Caki2 (cell line): Measurements from ENCODE around the gene PTPRM. TPM values are rescaled to one million over a fixed set of nuclear protein-coding genes. Genes with fewer than 3 reads are reported as not detected.

Experiments
- DNase-seq: peaks from one replicate; pipeline ENCODE4 v3.0.0-alpha.2; 2015; ENCODE audit warnings: low read depth
- in situ Hi-C: cut with HindIII; loops from 2 replicates; pipeline ENCODE4 v1.10.0; 2016; ENCODE audit warnings: low sequenced_read_pairs, low pct_unique_long_range_greater_than_20kb, mixed read lengths
- total RNA-seq: library from RNA; depleted of rRNA; stranded (reverse); fragments of >200 nt; shearing (Covaris generic); gene quantifications from 2 replicates; pipeline ENCODE4 v1.2.3, GENCODE V29; 2014; ENCODE audit warnings: low replicate concordance

The PTPRM gene
- total RNA-seq, 1 experiment from 2014 or later = 29.1 TPM

DNA sequence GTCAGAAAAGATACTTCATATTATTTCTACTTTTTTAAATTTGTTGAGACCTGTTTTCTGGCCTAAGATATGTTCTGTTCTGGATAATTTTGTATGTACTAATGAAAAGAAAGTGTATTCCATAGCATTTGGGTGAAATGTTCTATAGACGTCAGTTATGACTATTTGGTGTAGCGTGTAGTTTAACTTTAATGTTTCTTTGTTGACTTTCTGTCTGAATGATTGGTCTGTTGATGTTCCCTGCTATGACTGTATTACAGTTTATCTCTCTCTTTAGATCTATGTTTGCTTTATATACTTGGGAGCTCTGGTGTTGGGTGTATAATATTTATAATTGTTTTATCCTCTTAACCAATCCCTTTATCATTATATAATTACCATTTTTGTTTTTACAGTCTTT lies 352.4 kb downstream of the PTPRM start:
- no peak for DNase-seq
- in situ Hi-C loops = no loop called here

DNA sequence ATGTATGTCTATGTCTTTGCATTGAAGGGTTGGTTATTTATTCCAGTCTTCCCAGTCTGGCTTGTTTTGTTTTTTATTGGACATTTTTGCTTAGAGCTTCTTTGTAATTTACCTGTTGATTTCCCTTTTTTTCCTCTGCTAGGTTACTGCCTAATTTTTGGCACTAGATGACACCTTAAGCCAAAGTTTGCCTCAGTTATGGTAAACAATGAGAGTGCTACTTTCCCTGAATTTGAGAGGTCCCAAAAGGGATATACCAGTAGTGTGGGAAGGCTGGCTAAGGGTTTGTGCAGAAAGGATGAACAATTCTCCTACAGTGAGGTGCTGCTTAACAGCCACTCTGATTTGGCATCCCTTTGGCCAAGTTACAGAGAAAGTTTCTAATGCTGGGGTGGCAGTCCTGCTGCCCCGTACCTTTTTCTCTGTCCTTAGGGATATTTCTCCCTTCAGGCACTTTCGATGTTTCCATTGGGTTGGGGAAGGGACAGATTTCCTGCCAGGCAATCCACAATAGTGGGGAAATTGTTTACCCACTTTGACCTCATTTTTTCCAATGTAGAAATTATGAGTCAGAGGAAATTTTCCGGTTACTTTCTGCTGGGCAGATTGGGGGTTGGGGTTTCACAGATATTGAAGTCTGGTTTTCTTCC lies 354.9 kb downstream of the PTPRM start:
- in situ Hi-C loops = no loop called here
- peak; percentile 18 for DNase-seq

DNA sequence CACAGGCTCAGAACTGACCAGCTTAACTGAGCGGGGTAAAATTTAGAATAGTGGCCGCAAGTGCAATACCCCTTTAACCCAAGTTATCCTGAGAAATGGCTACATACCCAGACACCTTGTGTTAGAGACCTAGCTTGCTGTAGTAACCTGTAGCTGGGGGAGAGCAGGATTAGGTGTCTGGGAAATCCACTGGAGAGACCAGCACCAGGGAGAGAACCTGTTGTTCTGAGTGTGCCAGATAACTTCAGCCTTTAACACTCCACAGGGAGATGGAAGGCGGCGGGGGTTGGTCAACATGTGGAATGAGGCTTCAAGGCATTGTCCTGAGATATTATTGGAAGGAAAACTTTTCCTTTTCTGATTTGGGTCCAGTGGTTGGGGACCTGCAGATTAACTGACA lies 356.0 kb downstream of the PTPRM start:
- DNase-seq = no peak
- in situ Hi-C loops = no loop called here

DNA sequence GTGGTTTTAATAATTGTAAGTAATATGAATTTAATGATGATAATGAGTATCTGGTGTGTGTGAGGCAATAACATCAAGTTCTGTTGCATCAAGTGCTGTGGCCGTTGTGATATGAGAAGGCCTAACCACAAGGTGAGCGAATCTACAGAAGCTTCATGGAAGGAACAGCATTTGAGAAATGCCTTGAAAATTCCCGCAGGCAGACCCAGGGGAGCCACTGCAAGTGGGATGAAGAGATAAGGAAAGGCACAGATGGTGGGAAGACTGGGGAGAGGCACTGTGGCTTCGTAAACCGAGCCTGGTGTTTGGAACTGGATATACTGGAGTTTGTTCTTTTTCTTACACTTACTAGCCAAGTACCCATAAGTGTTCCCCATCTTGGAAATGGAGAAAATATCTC lies 357.5 kb downstream of the PTPRM start:
- in situ Hi-C loops = no loop called here
- DNase-seq = no peak

DNA sequence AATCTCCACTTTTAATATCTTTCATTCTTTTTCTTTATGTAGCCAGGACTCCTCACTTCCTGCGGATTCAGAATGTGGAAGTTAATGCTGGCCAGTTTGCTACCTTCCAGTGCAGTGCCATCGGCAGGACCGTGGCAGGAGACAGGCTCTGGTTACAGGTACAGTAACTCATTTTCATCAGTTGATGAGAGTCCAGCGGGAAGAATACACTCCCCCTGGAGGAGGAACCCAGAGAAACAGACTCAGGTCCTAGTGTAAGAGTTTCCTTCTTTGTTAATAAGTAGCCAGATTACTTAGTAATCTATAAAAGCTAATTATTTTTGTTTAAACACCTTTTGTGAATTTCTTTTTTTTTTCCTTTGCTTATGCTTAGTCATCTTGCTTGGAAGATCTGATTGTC lies 359.4 kb downstream of the PTPRM start:
- DNase-seq = peak; percentile 67
- in situ Hi-C loops = no loop called here

DNA sequence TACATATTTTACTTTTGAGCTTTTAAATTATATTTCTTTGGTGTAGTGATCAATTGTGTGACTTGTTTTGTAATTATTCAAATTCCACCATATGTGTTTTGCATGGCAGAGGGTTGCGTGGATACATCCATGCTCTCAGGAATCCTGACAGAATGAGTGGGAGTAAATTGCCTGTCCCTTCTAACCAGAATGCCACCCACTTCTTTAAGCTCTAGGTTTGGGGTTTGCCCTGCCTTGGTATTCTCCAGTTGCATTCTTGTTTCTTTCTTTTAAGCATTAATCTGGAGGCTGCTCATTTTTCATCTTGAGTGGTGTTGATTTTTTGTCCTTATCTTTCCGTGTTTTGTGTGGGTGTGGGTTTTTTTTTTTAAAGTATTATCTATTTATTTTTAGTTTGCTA lies 360.0 kb downstream of the PTPRM start:
- in situ Hi-C loops = no loop called here
- DNase-seq = peak; percentile 54

DNA sequence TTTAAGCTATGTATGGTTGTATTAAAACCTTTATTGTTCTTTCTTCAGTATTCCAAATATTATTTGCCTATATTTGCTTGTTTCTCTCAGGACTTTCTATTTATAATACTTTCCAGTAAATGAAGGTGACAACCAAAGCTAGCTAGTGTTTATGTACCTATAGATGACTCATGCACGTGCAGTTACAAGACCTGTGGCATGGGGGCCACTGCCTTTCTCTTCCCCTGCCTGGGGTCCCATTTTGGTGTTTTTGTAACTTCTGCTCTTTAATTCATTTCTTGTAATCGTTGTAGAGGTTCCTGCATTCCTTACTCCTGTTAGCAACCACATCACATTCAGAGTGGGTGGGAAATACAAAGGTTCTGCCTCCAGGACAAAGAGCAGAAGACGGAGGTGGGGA lies 364.6 kb downstream of the PTPRM start:
- no peak for DNase-seq
- in situ Hi-C loops = no loop called here

DNA sequence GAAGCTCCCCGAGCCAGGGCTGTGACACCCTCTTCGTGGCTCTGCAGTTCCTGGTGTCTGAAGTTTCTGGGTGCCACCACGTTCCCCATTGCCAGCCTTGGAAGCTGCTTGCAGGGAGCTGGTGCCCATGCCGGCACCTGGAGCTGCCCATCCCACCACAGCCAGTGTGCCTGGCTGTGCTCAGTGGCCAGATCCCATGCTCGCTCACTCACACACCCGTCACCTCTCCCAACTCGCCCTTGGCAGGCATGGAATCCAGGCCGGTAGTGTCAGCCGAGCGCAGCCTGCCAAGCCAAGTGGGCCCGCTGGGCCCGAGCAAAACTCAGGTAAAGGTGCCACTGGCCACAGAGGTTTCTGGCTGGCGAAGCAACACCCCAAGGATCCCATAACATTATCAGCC lies 370.2 kb downstream of the PTPRM start:
- DNase-seq = no peak
- in situ Hi-C loops = no loop called here

DNA sequence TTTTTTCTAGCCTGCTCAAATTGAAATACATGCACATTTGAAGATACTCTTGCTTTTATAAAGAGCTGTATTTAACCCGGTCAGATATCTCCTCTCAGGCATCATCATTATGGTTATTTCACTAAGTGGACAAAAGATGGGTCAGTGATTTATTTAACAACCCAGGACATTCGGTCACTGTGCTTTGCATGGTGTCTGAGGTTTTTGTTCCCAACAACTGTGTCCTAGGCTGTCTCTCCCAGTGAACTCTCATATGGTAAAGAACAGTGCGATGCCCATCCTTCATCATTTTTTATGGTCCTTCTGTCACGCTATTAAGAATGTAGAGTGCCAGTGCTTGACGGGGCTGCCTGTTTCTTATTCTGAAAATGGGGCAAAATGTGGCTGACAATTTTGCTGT lies 372.4 kb downstream of the PTPRM start:
- DNase-seq = no peak
- in situ Hi-C loops = no loop called here

DNA sequence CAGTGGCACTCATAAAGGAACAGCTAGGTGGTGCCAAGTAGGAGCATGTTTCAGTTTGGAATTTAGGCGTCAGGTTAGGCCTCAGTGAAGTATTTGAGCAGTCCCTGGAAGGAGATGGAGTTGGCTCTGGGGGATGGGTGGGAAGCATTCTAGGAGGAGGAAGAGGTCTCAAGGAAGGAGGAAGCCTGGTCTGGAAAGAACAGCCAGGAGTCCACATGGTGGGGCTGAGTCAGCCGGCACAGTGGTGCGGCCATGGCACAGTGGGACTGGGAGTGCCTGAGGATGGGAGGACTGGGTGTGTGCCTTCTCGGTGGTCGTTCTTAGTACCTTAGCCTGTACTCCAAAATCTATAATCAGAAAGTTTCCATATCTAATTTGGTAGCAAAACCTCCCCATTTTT lies 373.3 kb downstream of the PTPRM start:
- in situ Hi-C loops = no loop called here
- DNase-seq = no peak

DNA sequence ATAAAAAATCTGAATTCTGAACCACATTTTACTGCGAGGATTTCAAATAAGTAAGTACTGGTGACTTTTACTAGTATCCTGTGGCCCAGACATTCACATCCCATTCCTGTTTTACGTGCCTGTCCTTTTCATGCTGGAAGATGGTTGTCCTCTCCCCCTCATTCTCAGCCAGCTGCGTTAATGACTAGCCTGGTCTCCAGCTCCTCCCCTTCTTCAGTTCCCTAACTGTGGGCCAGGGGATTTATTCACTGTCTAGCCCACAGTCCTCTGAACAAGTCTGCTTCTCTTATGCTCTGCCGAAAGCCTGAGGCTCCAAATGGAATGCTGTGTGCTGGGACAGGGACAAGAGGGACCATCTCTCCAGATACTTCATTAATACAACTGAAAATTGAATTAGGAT lies 373.9 kb downstream of the PTPRM start:
- no peak for DNase-seq
- in situ Hi-C loops = no loop called here

DNA sequence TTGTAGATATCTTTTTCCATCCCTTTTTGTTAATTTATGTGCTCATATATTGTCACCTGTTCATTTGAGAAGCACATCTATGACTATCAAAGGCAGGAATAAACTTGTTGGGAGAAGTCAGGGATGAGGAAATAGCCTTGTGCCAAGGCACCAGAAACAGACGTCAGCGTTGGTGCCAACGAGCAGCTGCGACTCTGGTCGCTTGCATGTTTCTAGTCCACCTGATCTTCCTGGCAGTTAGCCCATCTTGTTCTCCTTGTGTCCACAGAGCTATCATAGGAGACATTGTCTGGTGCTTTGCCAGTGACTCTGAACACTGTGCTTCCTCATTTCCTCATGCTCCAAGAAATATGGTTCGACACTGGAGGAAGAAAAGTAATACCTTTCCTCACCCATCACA lies 374.4 kb downstream of the PTPRM start:
- no peak for DNase-seq
- in situ Hi-C loops = no loop called here

DNA sequence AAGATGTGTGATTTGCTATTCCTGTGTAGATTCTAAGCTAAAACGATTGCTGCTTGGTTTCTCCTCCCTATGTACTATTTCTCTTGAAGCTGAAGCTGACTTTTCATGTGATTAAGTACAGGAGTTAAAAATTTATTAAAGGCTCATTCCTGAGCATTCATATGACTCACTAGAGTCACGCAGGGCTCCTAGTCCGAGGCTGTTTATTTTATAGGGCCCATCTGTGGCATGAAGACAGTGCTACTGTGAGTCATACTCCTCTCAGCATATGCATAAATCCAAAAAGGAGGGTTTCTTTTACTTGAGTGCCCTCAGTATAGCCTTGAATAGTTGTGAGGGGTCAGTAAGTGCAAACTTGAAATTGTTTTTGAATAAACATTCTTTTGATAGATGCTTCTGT lies 378.8 kb downstream of the PTPRM start:
- peak; percentile 88 for DNase-seq
- in situ Hi-C loops = no loop called here

DNA sequence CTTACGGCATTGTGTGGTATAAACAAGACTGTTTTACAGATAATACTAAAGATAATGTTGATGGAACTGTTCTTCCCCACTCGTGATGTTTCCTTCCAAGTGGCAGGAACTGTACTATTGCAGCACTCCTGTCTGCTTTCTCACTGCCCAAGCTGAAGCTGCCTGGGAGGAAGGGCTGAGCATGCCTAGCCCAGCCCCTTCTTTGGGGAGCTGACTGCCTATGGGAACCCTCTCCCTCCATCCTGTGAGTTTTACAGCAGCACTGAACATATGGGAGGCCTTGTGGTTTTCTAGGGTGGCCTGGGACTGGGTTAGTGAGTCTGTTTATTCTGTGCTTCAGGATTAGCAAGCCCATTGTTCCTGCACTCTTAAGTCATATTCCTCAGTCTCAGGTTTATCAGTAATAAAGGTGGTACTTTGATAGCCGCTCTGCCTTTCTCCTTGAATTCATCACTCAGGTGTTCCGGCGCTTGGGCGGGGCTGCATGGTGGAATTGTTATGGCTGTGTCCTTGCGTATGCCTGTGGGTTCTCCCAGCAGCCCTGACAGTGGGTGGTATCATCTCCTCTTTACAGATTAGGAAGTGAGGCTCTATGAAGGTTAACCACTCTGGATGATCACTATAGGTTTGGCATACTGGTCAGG lies 379.7 kb downstream of the PTPRM start:
- DNase-seq = peak; percentile 73
- in situ Hi-C loops = no loop called here

DNA sequence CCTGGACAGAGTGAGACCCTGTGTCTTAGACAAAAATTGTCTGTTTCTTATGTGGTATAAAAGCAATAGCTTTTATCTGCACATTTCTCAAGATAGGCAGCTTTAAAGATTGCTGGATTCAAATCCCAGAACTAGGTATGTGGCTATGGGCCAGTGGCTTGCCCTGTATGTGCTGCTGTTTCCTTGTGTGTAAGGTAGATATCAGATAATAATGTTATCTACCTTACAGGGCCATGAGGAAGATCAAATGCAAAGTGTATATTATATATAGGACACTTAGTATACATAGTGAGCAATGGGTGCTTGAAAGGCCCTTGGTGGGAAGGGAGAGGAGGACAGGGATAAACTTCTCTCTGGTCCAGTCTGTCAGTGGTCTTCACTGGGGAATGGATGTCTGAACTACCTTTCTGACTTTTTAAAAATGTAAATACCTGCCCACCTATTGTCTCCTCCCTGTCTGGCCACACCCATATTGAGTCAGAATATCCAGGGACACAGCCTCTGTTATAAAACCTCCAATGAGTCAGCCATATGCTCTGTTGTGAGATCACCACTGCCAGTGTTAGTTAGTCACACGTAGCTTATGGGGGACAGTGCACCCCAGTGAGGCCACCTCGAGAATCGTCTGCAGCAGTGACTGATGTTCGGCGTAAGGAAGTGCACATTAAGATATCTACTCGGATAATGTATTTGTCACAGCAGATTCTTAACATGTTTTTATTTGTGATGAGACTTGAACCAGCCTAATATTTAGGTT lies 383.4 kb downstream of the PTPRM start:
- peak; percentile 82 for DNase-seq
- in situ Hi-C loops = no loop called here

DNA sequence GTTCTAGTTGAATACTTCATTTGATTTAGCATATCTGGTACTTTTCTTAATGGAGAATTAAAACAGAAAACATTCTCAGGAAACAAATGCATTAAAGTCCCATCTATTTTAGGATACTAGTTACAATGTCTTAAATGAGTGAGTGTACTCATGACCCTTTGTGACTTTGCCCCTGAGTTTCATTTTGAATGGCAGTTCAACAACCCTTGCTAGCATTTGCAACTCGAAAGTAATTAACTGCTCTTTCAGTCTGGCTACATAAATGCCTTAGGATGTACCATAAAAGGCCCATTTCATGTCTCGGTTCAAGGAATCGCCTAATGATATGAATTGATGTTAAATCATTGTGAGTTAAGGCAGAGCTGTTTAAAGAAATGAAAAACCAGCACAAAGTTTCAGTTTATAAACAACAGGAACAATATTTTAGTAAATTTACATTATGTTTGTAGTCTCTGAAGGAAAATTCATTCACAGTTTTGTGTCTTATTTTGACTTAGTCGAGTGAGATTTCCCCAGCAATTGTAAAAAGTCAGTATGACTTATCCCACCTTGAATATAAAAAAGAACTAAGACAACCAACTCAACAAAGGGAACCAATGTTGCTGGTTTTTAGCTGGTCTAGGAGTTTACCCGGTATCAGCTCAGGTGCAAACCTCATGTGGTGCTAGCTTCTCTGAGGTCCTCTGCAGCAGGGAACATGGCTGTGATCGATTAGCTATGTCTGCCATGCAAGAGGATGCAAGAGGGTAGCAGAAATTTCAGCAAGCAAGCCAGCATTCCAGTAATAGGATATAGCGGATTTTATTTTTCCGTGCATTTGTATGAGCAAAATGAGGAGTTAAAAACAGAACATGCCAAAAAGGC lies 386.2 kb downstream of the PTPRM start:
- in situ Hi-C loops = no loop called here
- DNase-seq = no peak

DNA sequence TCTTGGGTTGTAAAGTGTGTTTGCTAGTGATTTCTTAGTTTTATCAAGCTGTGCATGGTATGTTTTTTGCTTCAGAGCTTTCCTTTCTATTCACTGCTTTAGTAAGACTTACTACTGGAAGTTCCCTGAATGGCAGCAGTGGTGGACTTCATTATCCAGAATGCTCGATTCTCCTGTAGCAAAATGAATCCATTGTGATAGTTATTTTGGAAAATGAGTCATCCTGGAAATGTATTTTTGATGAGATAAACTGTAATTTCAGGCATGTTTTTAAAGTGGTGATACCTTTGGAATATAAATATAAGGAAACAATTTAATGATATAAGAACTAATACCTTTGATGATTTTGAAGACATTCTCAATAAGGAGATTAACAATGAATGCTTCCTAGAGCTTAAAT lies 387.1 kb downstream of the PTPRM start:
- no peak for DNase-seq

DNA sequence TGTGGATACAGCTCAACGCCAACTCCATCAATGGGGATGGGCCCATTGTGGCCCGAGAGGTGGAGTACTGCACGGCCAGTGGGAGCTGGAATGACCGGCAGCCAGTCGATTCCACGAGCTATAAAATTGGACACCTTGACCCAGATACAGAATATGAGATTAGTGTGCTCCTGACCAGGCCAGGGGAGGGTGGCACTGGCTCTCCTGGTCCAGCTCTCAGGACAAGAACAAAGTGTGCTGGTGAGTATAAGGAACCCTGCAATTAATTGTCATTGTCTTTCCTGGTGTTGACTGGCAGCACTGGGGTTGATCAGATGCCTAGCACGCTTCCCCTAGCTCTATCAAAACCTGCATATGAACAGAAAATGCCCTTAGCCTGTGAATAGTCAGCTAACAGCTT lies 388.1 kb downstream of the PTPRM start:
- in situ Hi-C loops = no loop called here
- no peak for DNase-seq

More for the DNA sequence above, 387.1 kb downstream of the PTPRM start:
- in situ Hi-C loops = no loop called here

DNA sequence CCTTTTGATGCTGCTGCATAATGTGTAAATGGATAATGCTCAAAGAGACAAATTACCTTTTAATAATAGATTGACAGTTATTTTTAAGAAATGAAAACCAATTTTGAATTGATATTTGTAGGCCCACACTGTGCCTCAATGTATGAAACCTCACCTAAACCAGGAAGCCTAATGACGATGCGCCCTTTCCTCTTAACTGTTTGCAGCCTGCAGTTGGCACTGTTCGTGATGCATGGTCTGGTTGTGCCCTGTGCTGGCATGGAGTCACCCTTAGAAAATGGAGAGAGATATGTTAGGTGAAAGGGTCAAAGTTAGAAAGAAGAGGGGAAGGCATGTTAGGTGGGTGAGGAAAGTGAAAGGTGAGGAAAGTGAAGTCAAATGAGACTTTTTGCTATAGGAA lies 390.2 kb downstream of the PTPRM start:
- no peak for DNase-seq
- in situ Hi-C loops = no loop called here
